Psoas muscle (tissue), 8 donors: ENCODE measurements around the gene AGMO. TPM values are rescaled to one million over a fixed set of nuclear protein-coding genes. Genes with fewer than 3 reads are reported as not detected.

ENCODE experiments used
- ATAC-seq, 4 donors: fragments of 200-7000 bp; cut with Tn5 transposase; one replicate each; pipeline ENCODE4 v1.9.1; 2020; ENCODE audit warnings: moderate library complexity in 3 of 4, mild to moderate bottlenecking in 2 of 4
- DNase-seq, 2 donors: peaks; one replicate each; pipeline ENCODE4 v3.0.0-alpha.2; 2020
- H3K27ac ChIP-seq: fragments of 200-600 bp; one replicate; pipeline ENCODE4 v1.8.0; 2022
- H3K27me3 ChIP-seq, 3 donors: fragments of 200-600 bp in 1 of 3; one replicate each; pipeline versions ENCODE4 v1.6.1 to v1.8.0; 2013 to 2022; ENCODE audit warnings: low read length in 2 of 3, mild to moderate bottlenecking in 2 of 3, moderate library complexity in 1 of 3; ENCODE audit not compliant: insufficient read depth in 3 of 3
- H3K36me3 ChIP-seq, 2 donors: fragments of 200-600 bp in 1 of 2; one replicate each; pipeline versions ENCODE4 v1.6.1 to v1.8.0; 2013 to 2022; ENCODE audit warnings: low read depth in 1 of 2, mild to moderate bottlenecking in 1 of 2, moderate library complexity in 1 of 2; ENCODE audit not compliant: insufficient read depth in 1 of 2
- H3K4me1 ChIP-seq: fragments of 200-600 bp; one replicate; pipeline ENCODE4 v1.8.0; 2022
- H3K4me3 ChIP-seq: fragments of 200-600 bp; one replicate; pipeline ENCODE4 v1.8.0; 2022; ENCODE audit warnings: mild to moderate bottlenecking
- H3K9me3 ChIP-seq: fragments of 200-600 bp; one replicate; pipeline ENCODE4 v1.8.0; 2022
- CTCF ChIP-seq: fragments of 200-600 bp; IDR thresholded peaks from one replicate; pipeline ENCODE4 v1.8.0; 2022; ENCODE audit warnings: antibody characterized with exemption
- WGBS, 3 donors: extraction: QIAGEN DNeasy Blood & Tissue Kit; methylation state at CpG; one replicate each; pipeline versions ENCODE4 v1.1.6 to v1.1.7; 2013; 5-methylcytosine and 5-hydroxymethylcytosine counted together
- intact Hi-C, 2 donors: fragments of 100-400 bp; cut with DNase I; formaldehyde crosslinking; loops; one replicate each; pipeline versions ENCODE4 v1.11.0 to v1.14.2; 2022
- polyA plus RNA-seq, 3 donors: library from polyadenylated mRNA; stranded (reverse); fragments of 200-250 nt; gene quantifications; one replicate each; pipeline ENCODE4 v1.2.3, GENCODE V29; 2013
- total RNA-seq, 4 donors: library from RNA; stranded (reverse); fragmentation: NEBNext Ultra II Directional in 2 of 4; extraction: Animal tissue kit (Norgen Biotek cat#: 25700) in 2 of 4; gene quantifications; one replicate each; pipeline versions ENCODE4 v1.2.1 to v1.2.4, GENCODE V29; 2021 to 2023
- donor health status: healthy with polysubstance abuse.
- donor health status: DM: no; HTN: no; CAD: no; lungs with moderate emphysema.
- donor health status: Bipolar disorder and iron deficiency.
- donor health status: healthy.
- donor health status: DM: yes; HTN: yes; CAD: no.
- donor health status: DM: no; HTN: no; CAD: no.
- donor health status: DM: no; HTN: no; CAD: no.
- donor health status: DM: yes; HTN: yes; CAD: no.

Gene AGMO
- total and polyA plus RNA-seq, 7 donors: 0.13 to 0.54 (median 0.36) TPM; not detected in 1

GRCh38 chr7:15515252-15515651 is 46.6 kb downstream of the AGMO start:
- WGBS, 3 donors: 9 to 11% (median 11%) methylated on average over 4 of the region's 4 CpGs
- ATAC-seq (no peak), DNase-seq (no peak)
- TF ChIP-seq CTCF: no peak
- Histone ChIP-seq H3K4me1 (no peaks in the 10 kb centered on the region), H3K9me3 (no peaks in the 10 kb centered on the region), H3K36me3 (no peaks in the 10 kb centered on the region), H3K27me3 (no peaks in the 10 kb centered on the region), H3K27ac (no peak overlapping the region), H3K4me3 (no peak overlapping the region)
- intact Hi-C loops: no loop called here

- Histone ChIP-seq H3K4me1 (no peaks in the 10 kb centered on the region), H3K4me3 (no peak overlapping the region), H3K27ac (no peak overlapping the region), H3K36me3 (no peaks in the 10 kb centered on the region), H3K27me3 (no peaks in the 10 kb centered on the region), H3K9me3 (no peaks in the 10 kb centered on the region)
- ATAC-seq: no peak
- 62 to 69% (median 64%) methylated on average over 3 of the region's 3 CpGs for whole genome bisulfite sequencing, 3 donors
- no peak for DNase-seq
- TF ChIP-seq CTCF: no peak
- intact Hi-C loops: no loop called here
Observed at GRCh38 chr7:15508258-15508657, 53.6 kb downstream of the AGMO start.

- no peak for TF ChIP-seq CTCF
- no peak overlapping the region for H3K4me3 ChIP-seq
- DNase-seq (no peak), ATAC-seq (no peak)
- no peaks in the 10 kb centered on the region for H3K36me3 ChIP-seq
- intact Hi-C loops: no loop called here
- WGBS, 3 donors: 69 to 82% (median 80%) methylated on average over 3 of the region's 3 CpGs
- no peak overlapping the region for H3K27ac ChIP-seq
- H3K4me1 ChIP-seq: no peaks in the 10 kb centered on the region
- no peaks in the 10 kb centered on the region for H3K9me3 ChIP-seq
- H3K27me3 ChIP-seq: no peaks in the 10 kb centered on the region
Observed at GRCh38 chr7:15507708-15508107, 54.1 kb downstream of the AGMO start.

GRCh38 chr7:15507171-15507570 is 54.6 kb downstream of the AGMO start:
- whole genome bisulfite sequencing, 3 donors: 61 to 65% (median 62%) methylated on average over 3 of the region's 3 CpGs
- DNase-seq: no peak
- no peak overlapping the region for H3K27ac ChIP-seq
- no peak overlapping the region for H3K4me3 ChIP-seq
- intact Hi-C loops: no loop called here
- TF ChIP-seq CTCF: no peak
- H3K27me3 ChIP-seq: no peaks in the 10 kb centered on the region
- H3K36me3 ChIP-seq: no peaks in the 10 kb centered on the region
- H3K4me1 ChIP-seq: no peaks in the 10 kb centered on the region
- H3K9me3 ChIP-seq: no peaks in the 10 kb centered on the region
- ATAC-seq: no peak

GRCh38 chr7:15505761-15506160 is 56.1 kb downstream of the AGMO start:
- Histone ChIP-seq H3K4me3 (no peak overlapping the region), H3K4me1 (no peaks in the 10 kb centered on the region), H3K27ac (no peak overlapping the region), H3K36me3 (no peaks in the 10 kb centered on the region), H3K27me3 (no peaks in the 10 kb centered on the region), H3K9me3 (no peaks in the 10 kb centered on the region)
- TF ChIP-seq CTCF: no peak
- ATAC-seq: no peak
- intact Hi-C loops: loop anchor here in 1 of 2 donors (2.0 kb wide), 1 partner anchor 49 kb away; no protein-coding TSS in a partner anchor
- DNase-seq: no peak
